ENCODE results near the gene CUX1.

DNA sequence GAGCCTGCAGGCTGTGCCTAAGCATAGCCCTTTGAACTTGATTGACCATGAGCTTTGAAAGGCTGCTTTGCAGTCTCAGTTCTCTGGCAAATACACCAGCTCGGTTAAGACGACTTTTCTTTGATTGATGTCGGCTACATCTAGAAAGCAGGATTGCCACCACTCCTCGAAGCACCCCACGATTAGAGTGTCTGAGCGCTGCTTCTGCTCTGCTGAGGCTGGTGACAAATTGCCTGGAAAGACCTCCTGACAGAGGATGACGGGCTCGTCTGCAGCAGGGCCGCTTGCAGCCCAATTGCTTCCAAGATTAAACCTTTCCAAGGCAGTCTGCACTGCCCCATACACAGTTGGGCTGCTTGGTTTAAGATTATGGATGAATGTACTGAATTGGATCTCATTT is 182.0 kb downstream of the CUX1 start:
- TF ChIP-seq YY1 (IDR thresholded peaks at IDR 0.05; ENCODE audit: insufficient read depth, insufficient read length) (no peak), ZNF274 (IDR thresholded peaks at IDR 0.05; ENCODE audit: low read depth, low read length) (no peak)

All from NT2/D1 (cell line).